ENCODE measurements around the gene IKZF2. TPM values are rescaled to one million over a fixed set of nuclear protein-coding genes. Genes with fewer than 3 reads are reported as not detected.

IKZF2 gene
- total RNA-seq, 1 experiment from 2014 or later, result 1.6 TPM

- Histone ChIP-seq H3K36me3 (ENCODE audit: control insufficient read depth in 1 of 2, insufficient read depth in 2 of 2, low read length in 2 of 2) (no peaks in the 10 kb centered on the region), H2AFZ (ENCODE audit: low read depth, low read length, poor library complexity, severe bottlenecking) (no peak overlapping the region), H3K4me2 (ENCODE audit: low read length) (no peak overlapping the region), H3K9ac (ENCODE audit: low read length) (no peak overlapping the region), H3K79me2 (ENCODE audit: insufficient read depth, low read length) (no peaks in the 10 kb centered on the region), H3K4me1 (ENCODE audit: control insufficient read depth in 1 of 2, insufficient read depth in 2 of 2, low read length in 2 of 2) (no peaks in the 10 kb centered on the region), H3K4me3 (replicated peaks in 1 of 2; ENCODE audit: low read depth in 1 of 2, low read length in 2 of 2) (no peak overlapping the region), H3K9me2 (ENCODE audit: insufficient read depth) (no peaks in the 10 kb centered on the region), H3K27me3 (ENCODE audit: insufficient read depth, low read length) (no peaks in the 10 kb centered on the region), H3K27ac (ENCODE audit: low read depth, low read length) (no peak overlapping the region), H4K20me1 (ENCODE audit: insufficient read depth) (no peaks in the 10 kb centered on the region), H3K9me3 (ENCODE audit: control insufficient read depth in 1 of 2, insufficient read depth in 1 of 2, low read depth in 1 of 2, low read length in 2 of 2) (no peaks in the 10 kb centered on the region)
- intact Hi-C loops (cut with micrococcal nuclease), result no loop called here
- no TSS peak for BruUV-seq (replicated peaks)
- CTCF ChIA-PET, result no interaction called here
- DNase-seq (ENCODE audit: low read depth, low spot score) (no peak), ATAC-seq (no peak)
- TF ChIP-seq SP1 (IDR thresholded peaks at IDR 0.05; ENCODE audit: low read depth) (no peak), ZNF274 (IDR thresholded peaks at IDR 0.05; ENCODE audit: low read depth, low read length) (no peak), EZH2phosphoT487 (IDR thresholded peaks at IDR 0.05; ENCODE audit: borderline replicate concordance) (no peak), YY1 (IDR thresholded peaks at IDR 0.05; ENCODE audit: extremely low read depth, insufficient replicate concordance, low read depth, low read length) (no peak), RAD21 (IDR thresholded peaks at IDR 0.05; ENCODE audit: low read depth) (no peak), JUND (IDR thresholded peaks at IDR 0.05) (no peak), TCF7L2 (IDR thresholded peaks at IDR 0.05; ENCODE audit: borderline replicate concordance, extremely low read depth, insufficient read depth, insufficient read length) (no peak), CEBPB (IDR thresholded peaks at IDR 0.05; ENCODE audit: low read depth) (no peak), POLR2AphosphoS5 (IDR thresholded peaks at IDR 0.05; ENCODE audit: low read depth, low read length) (no peak), REST (IDR thresholded peaks at IDR 0.05; ENCODE audit: low read depth) (no peak), POLR2A (IDR thresholded peaks at IDR 0.05; ENCODE audit: borderline replicate concordance, extremely low read depth, insufficient read depth, insufficient read length) (no peak), SIN3A (IDR thresholded peaks at IDR 0.05; ENCODE audit: low read depth) (no peak), SRF (IDR thresholded peaks at IDR 0.05; ENCODE audit: low read depth) (no peak), EGR1 (IDR thresholded peaks at IDR 0.05; ENCODE audit: low read depth) (no peak), FOSL1 (IDR thresholded peaks at IDR 0.05; ENCODE audit: low read depth) (no peak), CBX3 (IDR thresholded peaks at IDR 0.05; ENCODE audit: low read depth) (no peak), ELF1 (IDR thresholded peaks at IDR 0.05; ENCODE audit: borderline replicate concordance, low read depth) (no peak)
- TF ChIP-seq, protein P1, sequence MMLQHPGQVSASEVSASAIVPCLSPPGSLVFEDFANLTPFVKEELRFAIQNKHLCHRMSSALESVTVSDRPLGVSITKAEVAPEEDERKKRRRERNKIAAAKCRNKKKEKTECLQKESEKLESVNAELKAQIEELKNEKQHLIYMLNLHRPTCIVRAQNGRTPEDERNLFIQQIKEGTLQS (IDR thresholded peaks at IDR 0.05), result no peak
- TF ChIP-seq, protein P2, sequence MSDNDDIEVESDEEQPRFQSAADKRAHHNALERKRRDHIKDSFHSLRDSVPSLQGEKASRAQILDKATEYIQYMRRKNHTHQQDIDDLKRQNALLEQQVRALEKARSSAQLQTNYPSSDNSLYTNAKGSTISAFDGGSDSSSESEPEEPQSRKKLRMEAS (IDR thresholded peaks at IDR 0.05), result no peak
- TF ChIP-seq, protein P3, sequence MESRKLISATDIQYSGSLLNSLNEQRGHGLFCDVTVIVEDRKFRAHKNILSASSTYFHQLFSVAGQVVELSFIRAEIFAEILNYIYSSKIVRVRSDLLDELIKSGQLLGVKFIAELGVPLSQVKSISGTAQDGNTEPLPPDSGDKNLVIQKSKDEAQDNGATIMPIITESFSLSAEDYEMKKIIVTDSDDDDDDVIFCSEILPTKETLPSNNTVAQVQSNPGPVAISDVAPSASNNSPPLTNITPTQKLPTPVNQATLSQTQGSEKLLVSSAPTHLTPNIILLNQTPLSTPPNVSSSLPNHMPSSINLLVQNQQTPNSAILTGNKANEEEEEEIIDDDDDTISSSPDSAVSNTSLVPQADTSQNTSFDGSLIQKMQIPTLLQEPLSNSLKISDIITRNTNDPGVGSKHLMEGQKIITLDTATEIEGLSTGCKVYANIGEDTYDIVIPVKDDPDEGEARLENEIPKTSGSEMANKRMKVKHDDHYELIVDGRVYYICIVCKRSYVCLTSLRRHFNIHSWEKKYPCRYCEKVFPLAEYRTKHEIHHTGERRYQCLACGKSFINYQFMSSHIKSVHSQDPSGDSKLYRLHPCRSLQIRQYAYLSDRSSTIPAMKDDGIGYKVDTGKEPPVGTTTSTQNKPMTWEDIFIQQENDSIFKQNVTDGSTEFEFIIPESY (IDR thresholded peaks at IDR 0.05; ENCODE audit: extremely low read depth, insufficient replicate concordance, low read length), result no peak
- POLR2A ChIA-PET, result no interaction called here
- RAD21 ChIA-PET (ENCODE audit: low non-redundant PET in 1 of 2, low total read pairs in 2 of 2, uncharacterized antibody in 2 of 2, unreplicated experiment in 2 of 2), result no interaction called here
Observed at GRCh38 chr2:213011505-213011904, 139.9 kb downstream of the IKZF2 start.
